Measurements from ENCODE around the gene PARS2. TPM values are rescaled to one million over a fixed set of nuclear protein-coding genes. Genes with fewer than 3 reads are reported as not detected.

PARS2 gene
- polyA plus RNA-seq, 1 donor from 2014 or later, result 2.6 TPM

- no peaks in the 10 kb centered on the region for H3K9me3 Mint-ChIP-seq
- H3K27ac Mint-ChIP-seq, result no peak overlapping the region
These were observed 53.9 kb downstream of the PARS2 start for GRCh38 chr1:54710434-54710833.

GRCh38 chr1:54709547-54710292 lies 54.6 kb downstream of the PARS2 start:
- Mint-ChIP-seq H3K36me3 (peaks cover 2% of the 10 kb centered on the region), H3K27me3 (peaks cover 13% of the 10 kb centered on the region), H3K9me3 (no peaks in the 10 kb centered on the region), H3K27ac (no peak overlapping the region), H3K4me3 (no peak overlapping the region), H3K4me1 (peaks cover 0 to 3% (median 2%) of the 10 kb centered on the region in 3 donors)

More at GRCh38 chr1:54710434-54710833, 53.9 kb downstream of the PARS2 start:
- Mint-ChIP-seq H3K27me3 (peaks cover 13% of the 10 kb centered on the region), H3K4me1 (peaks cover 4 to 5% (median 5%) of the 10 kb centered on the region in 3 donors), H3K4me3 (no peak overlapping the region), H3K36me3 (no peaks in the 10 kb centered on the region)

- no peak overlapping the region for H3K27ac Mint-ChIP-seq
- H3K4me3 Mint-ChIP-seq, result peak overlapping the region in 1 of 4 donors; percentile 68
- peaks cover 0 to 3% (median 2%) of the 10 kb centered on the region in 3 donors for H3K4me1 Mint-ChIP-seq
- H3K27me3 Mint-ChIP-seq, result peaks cover 13% of the 10 kb centered on the region
- H3K36me3 Mint-ChIP-seq, result peaks cover 2% of the 10 kb centered on the region
- H3K9me3 Mint-ChIP-seq, result no peaks in the 10 kb centered on the region
These were observed 55.9 kb downstream of the PARS2 start for GRCh38 chr1:54708385-54708784.

Other genes starting within 250 kb of the PARS2 start
- 0.41 TPM for gene ACOT11, start 216.3 kb downstream of the PARS2 start, polyA plus RNA-seq
- gene FAM151A, start 141.0 kb downstream of the PARS2 start, polyA plus RNA-seq, result not detected
- gene MROH7, start 122.7 kb downstream of the PARS2 start, polyA plus RNA-seq, result not detected
- gene TTC4, start 48.7 kb downstream of the PARS2 start, polyA plus RNA-seq, result 21.7 TPM
- 3.6 TPM for gene TTC22, start 36.8 kb upstream of the PARS2 start, polyA plus RNA-seq
- gene DHCR24, start 122.7 kb upstream of the PARS2 start, polyA plus RNA-seq, result 6.9 TPM
- gene TMEM61, start 216.1 kb upstream of the PARS2 start, polyA plus RNA-seq, result not detected
- gene BSND, start 234.4 kb upstream of the PARS2 start, polyA plus RNA-seq, result not detected